HG02571 (cell line): ENCODE data around the gene ZNF608.

Experiments used
- ATAC-seq: cut with Tn5 transposase; IDR thresholded peaks from one replicate; pipeline ENCODE4 v1.9.1; 2021; ENCODE audit warnings: mild to moderate bottlenecking, moderate library complexity; ENCODE audit not compliant: unreplicated experiment

ZNF608 gene

GRCh38 chr5:124738681-124739633, 7.5 kb downstream of the ZNF608 start:
- ATAC-seq = no peak

DNA sequence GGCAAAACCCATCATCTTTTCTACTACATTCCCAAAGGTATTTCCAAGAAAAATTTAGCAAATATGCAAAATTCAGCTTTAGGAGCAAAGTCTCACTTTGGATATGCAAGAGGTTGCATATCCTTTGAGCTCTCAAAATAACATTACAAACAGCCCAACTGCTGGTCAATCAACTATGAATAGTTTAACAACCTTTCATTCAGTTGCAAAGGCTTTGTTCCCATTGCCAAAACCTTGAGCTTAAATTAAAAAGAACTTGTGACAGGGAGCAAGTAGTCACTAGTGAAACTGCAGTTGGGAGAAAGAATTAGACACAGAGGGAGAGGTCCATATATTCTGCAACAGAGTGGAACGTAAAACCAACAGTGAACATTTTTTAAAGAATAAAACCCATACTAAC, 8.8 kb downstream of the ZNF608 start:
- no peak for ATAC-seq

DNA sequence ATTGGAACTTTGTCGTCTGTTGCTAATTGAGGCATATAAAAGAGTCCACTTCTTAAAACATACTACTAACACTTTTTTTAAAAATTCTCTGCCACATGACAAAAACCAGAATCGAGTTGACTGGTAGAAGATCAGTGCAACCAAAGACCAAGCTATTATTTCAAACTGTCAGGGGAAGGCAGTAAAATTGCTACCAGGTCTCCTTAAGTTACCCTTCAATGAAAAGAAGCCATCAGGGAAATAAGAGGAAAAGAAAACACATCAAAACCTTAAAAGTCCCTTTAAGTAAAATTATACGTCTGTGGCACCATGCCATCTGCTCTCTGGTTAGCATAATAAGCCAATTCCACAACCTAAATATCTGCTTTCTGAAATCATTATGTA, 9.6 kb downstream of the ZNF608 start:
- no peak for ATAC-seq

GRCh38 chr5:124736082-124736804, 10.2 kb downstream of the ZNF608 start:
- no peak for ATAC-seq

DNA sequence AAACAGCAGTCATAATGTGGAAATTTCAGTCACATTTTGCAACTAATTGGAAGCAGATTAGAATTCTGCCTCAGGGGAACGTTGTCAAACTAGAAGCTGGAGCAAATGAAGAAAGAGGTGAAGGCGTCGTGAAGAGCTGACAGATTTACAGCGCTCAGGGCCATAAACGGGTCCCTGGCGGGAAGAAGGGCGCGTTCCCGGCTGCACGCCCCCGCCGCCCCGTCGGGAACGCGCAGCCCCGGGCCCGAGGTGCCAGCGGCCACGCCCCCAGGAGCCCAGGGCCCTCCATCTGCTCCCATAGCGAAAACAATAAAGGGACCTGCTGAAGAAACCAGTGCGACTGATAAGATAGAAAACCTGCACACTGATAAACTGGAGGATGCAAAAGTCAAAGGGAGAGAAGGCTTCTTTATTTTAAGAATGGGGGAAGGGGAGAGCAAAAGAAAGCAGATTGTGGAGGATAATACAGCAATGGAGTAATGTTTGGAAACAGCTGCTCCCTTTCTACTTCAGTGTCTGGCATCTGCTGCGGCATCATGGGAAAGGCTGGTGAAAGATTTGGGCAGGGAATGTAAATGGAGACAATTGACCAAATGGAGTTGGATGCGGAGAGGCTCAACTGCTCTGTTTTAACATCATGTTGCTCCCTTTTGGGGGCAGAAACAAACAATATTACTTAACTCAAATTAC, 11.1 kb downstream of the ZNF608 start:
- no peak for ATAC-seq

- no peak for ATAC-seq
Observed at GRCh38 chr5:124734574-124735168, 11.8 kb downstream of the ZNF608 start.

GRCh38 chr5:124733329-124733650, 13.1 kb downstream of the ZNF608 start:
- ATAC-seq = no peak

GRCh38 chr5:124732428-124733328, 13.8 kb downstream of the ZNF608 start:
- no peak for ATAC-seq

DNA sequence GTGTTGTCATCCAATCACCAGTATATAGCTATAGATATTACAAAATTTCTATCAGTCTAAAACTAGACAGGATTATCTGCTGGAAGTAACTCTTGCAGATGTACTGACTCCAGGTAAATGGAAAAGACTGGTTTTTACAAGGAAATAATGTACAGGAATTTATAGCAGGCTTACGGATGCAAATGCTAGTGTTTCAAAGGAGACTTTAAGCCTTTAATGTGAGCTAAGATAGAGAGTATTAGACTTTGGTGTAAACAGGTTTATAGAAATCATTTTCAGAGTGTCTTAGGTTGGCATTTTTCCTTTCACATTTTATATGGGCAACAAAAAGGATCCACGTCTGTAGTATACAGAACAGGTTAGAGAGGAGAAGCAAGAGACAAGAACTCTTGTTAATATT, 16.1 kb downstream of the ZNF608 start:
- no peak for ATAC-seq

- no peak for ATAC-seq
Observed at GRCh38 chr5:124729720-124730359, 16.6 kb downstream of the ZNF608 start.

DNA sequence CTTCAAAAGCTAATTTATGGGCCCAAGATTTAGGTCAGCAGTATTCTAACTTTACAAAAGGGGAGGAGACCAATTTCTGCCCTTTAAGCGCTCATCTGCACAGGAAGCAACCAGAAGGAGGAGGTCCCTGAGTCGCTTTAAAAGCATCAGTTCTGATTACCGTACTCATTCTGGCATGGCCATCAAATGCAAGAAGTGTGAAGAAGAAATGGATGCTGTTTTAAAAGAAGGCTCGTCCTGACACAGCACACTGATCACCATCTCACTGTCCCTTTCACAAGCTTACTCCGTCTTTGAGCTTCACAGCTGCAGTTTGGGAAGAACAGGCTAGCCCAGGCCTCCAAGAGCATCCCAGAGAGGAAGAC, 17.5 kb downstream of the ZNF608 start:
- no peak for ATAC-seq

DNA sequence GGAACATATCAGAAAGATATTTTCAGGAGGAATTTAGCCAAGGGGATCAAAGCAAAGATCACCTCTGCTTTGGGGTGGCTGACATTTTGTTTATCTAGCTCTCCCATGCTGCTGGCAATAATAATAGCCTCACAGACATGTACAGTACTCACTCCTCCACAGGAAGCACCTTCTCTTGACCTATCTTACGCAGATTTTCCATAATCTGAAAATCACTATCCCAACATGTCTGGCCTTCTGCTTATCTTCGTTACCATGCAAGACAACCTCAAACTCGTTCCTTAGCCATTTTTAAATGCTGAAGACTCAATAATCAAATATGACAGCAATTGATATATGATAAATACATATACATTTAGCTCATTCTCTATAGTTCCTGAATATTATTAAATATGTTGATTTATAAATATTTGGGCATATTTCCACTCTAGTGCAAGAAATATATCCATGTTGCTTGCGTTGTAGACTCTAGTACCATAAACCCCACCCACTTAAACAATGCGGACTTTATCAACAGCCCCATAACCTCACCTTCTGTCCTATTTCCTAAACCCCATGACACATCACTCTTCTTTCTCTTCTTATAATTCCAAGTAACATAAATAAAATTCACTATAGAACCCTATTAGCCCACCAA, 18.0 kb downstream of the ZNF608 start:
- ATAC-seq = no peak

DNA sequence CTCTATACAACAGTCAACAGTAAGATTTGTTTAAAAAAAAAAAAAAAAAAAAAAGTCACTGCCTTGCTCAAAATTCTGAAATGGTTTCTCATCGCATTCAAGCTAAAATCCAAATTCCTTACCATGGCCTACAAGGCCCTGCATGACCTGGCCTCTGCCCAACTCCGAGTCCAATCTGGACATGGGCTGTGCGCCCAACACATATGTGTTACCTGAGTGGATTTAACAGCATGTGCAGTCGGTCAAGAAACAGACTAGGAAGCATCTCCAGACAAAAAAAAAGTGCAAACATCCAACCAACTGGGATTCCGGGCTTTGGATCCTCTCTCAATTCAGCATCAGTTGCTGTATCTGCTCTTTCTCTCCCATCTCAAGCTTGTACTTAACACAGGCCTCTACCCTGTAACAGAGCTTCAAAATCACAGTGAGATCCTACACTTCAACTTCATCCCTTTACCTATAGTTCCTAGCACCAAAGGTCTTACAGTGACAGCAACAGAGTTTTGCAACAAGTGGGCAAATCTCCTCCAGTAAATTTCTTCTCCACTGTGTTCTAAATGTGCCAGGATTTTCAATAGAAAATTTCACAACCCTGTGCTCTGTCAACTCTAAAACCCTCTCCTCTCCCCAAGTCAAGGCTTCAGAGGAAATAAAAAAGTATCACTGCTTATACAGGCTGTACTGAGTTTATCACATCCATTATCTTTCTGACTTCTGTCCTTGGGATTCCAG, 19.6 kb downstream of the ZNF608 start:
- ATAC-seq = no peak

- no peak for ATAC-seq
Observed at GRCh38 chr5:124725622-124726258, 20.7 kb downstream of the ZNF608 start.

GRCh38 chr5:124725040-124725434, 21.4 kb downstream of the ZNF608 start:
- ATAC-seq = peak; percentile 63

DNA sequence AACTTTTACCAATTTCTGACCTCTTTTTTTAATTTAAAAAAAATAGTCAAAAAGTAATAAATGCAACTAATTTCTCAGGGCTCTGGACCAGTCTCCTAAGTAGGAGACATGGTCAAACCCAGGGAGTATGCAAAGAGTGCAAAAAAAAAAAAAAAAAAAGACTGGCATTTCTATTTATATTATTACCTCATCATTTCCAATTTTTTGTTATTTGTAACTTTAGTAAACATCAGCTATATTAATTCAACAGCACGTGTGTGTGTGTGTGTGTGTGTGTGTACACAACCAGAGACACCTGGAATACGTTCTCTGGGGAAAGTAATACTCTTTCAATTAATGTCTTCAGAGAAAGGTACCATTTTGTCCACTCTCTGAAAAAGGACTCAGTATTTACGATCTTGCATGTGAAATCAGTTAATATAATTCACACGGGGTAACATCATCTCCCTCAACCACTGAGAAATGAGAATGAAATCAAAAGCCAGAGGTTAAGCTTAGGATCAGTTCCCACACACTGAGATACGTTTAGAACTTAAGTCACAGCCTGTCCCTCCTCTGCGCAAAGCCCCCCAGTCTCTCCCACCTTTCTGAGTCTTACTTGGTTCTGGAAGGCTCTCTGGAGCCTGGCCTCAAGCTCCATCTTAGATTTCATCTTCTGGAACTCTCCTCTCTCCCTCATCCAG, 21.9 kb downstream of the ZNF608 start:
- peak; percentile 29 for ATAC-seq

- no peak for ATAC-seq
Observed at GRCh38 chr5:124721229-124721735, 25.2 kb downstream of the ZNF608 start.
